Measurements from ENCODE around the gene REEP6.
"Not testable (repeated sequence)": the region's sequence is repeated elsewhere in the genome, so short reads cannot be mapped to it uniquely, and the experiment has no call there.

The REEP6 gene

GRCh38 chr19:1490311-1491113 lies 469 bp upstream of the REEP6 start, which contains the start of gene PCSK4:
Gene PCSK4, minus strand, starts transcription at chr19:1490350. Its CDS starts 4 bp downstream, at chr19:1490346.
- peak; percentile 92 to 97 for DNase-seq (ENCODE audit: low read depth in 2 of 2)

GRCh38 chr19:1491849-1492170 lies 829 bp downstream of the REEP6 start:
- DNase-seq (ENCODE audit: low read depth in 2 of 2), result no peak

- no peak for DNase-seq (ENCODE audit: low read depth in 2 of 2)
Observed at GRCh38 chr19:1492474-1493006, 1.6 kb downstream of the REEP6 start.

- no peak for DNase-seq (ENCODE audit: low read depth in 2 of 2)
Observed at GRCh38 chr19:1494115-1494815, 3.3 kb downstream of the REEP6 start.

- no peak for DNase-seq (ENCODE audit: low read depth in 2 of 2)
Observed at GRCh38 chr19:1495051-1495798, 4.2 kb downstream of the REEP6 start.

- DNase-seq (ENCODE audit: low read depth in 2 of 2), result no peak
Observed at GRCh38 chr19:1495799-1496713, 5.1 kb downstream of the REEP6 start.

- DNase-seq (ENCODE audit: low read depth in 2 of 2), result no peak
Observed at GRCh38 chr19:1496714-1497577, 6.0 kb downstream of the REEP6 start.

GRCh38 chr19:1497578-1498235 lies 6.7 kb downstream of the REEP6 start:
- no peak for DNase-seq (ENCODE audit: low read depth in 2 of 2)

GRCh38 chr19:1499231-1499630 lies 8.2 kb downstream of the REEP6 start:
- DNase-seq (ENCODE audit: low read depth in 2 of 2), result not testable (repeated sequence)

GRCh38 chr19:1501200-1501595 lies 10.2 kb downstream of the REEP6 start:
- DNase-seq (ENCODE audit: low read depth in 2 of 2), result no peak

- no peak for DNase-seq (ENCODE audit: low read depth in 2 of 2)
Observed at GRCh38 chr19:1502433-1503088, 11.6 kb downstream of the REEP6 start.

GRCh38 chr19:1503089-1503924 lies 12.3 kb downstream of the REEP6 start:
- DNase-seq (ENCODE audit: low read depth in 2 of 2), result peak; percentile 23 to 36

- DNase-seq (ENCODE audit: low read depth in 2 of 2), result no peak
Observed at GRCh38 chr19:1503925-1504773, 13.2 kb downstream of the REEP6 start.

- no peak for DNase-seq (ENCODE audit: low read depth in 2 of 2)
Observed at GRCh38 chr19:1505012-1505411, 14.0 kb downstream of the REEP6 start.

GRCh38 chr19:1505991-1506881 lies 15.3 kb downstream of the REEP6 start:
- no peak for DNase-seq (ENCODE audit: low read depth in 2 of 2)

GRCh38 chr19:1507192-1507660 lies 16.2 kb downstream of the REEP6 start:
- DNase-seq (ENCODE audit: low read depth in 2 of 2), result no peak
